ENCODE data around the gene FOXD4L6. TPM values are rescaled to one million over a fixed set of nuclear protein-coding genes. Genes with fewer than 3 reads are reported as not detected.
"Not testable (repeated sequence)": the region's sequence is repeated elsewhere in the genome, so short reads cannot be mapped to it uniquely, and the experiment has no call there.

FOXD4L6 gene
- not detected in 2 replicates for total RNA-seq

- not testable (repeated sequence) for H3K4me3 ChIP-seq (ENCODE audit: low read depth, low read length); DNase-seq (ENCODE audit: low read depth)
Observed at GRCh38 chr9:41128581-41128980, at the start of gene FOXD4L6. Gene FOXD4L6 (minus strand): TSS chr9:41128681. CDS start chr9:41128383, 298 bp downstream.

GRCh38 chr9:41174994-41175393 lies 46.5 kb upstream of the FOXD4L6 start:
- H3K4me3 ChIP-seq (ENCODE audit: low read depth, low read length); DNase-seq (ENCODE audit: low read depth): not testable (repeated sequence)

DNA sequence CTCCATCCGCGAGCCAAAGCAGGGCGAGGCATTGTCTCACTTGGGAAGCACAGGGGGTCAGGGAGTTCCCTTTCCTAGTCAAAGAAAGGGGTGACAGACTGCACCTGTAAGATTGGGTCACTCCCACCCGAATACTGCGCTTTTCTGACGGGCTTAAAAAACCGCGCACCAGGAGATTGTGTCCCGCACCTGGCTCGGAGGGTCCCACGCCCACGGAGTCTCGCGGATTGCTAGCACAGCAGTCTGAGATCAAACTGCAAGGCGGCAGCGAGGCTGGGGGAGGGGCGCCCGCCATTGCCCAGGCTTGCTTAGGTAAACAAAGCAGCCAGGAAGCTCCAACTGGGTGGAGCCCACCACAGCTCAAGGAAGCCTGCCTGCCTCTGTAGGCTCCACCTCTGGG lies 21.6 kb upstream of the FOXD4L6 start:
- DNase-seq (ENCODE audit: low read depth) = not testable (repeated sequence)

GRCh38 chr9:41141878-41142277 lies 13.4 kb upstream of the FOXD4L6 start:
- DNase-seq (ENCODE audit: low read depth); H3K4me3 ChIP-seq (ENCODE audit: low read depth, low read length): not testable (repeated sequence)

More for the DNA sequence above, 21.6 kb upstream of the FOXD4L6 start:
- not testable (repeated sequence) for H3K4me3 ChIP-seq (ENCODE audit: low read depth, low read length)

DNA sequence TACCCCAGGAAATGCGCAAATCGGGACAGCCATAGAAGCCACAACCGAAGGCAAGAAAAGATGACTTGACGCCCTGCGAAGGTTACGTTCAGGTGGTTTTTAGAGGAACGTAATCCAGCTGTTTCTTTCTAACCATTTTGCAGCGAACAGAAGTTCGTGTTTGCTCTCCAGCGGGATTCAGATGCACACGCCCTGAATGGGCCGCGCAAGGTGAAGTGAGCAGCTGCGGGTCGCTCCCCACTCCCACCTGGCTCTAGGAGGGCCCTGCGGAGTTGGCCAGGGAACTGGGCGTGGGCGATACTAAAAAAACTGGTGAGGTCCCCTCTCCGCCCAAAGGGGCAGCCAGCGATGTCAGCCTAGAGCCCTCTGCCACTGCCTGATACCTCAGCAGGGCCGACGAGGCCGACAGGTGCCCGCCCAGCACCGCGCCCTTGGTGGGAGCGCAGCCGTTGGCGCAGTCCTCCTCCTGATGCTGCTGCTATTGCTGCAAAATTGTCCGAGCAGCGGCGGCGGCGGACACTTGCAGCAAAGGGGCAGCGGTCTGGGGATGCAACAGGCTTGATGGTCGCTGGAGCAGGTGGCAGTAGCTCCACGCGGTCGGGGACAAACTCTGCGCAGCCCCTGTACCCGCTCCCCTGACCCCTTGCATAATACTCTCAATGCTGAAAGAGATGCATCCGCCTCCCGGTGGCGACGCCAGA lies 1.6 kb downstream of the FOXD4L6 start:
- not testable (repeated sequence) for DNase-seq (ENCODE audit: low read depth); H3K4me3 ChIP-seq (ENCODE audit: low read depth, low read length)

GRCh38 chr9:41125936-41126335 lies 2.5 kb downstream of the FOXD4L6 start:
- H3K4me3 ChIP-seq (ENCODE audit: low read depth, low read length); DNase-seq (ENCODE audit: low read depth): not testable (repeated sequence)

DNA sequence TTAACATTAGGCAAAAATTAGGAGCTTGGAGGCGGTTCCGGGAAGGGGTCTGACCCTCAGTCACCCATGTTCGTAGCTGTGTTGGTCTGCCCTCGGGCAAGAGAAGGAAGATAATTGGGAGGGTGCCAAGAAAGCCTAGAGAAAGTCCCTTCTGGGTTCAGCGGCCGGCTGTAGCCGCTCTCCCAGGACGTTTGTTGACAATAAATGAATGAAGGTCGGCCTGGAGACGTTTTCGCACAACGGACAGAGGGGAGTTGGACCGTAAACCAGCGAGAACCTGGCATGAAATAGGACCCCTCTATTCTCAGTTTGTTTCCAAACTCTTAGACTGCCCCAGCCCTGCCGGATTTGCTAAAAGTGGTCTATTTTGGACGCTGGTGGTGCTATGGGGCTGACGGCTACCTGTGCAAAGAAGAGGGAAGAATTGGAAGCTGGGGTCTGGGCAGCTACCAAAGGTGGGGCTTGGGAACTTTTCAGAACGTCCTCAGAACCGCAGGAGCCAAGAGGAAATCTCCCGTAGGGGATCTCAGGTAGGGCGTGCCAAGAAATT lies 3.3 kb downstream of the FOXD4L6 start:
- not testable (repeated sequence) for H3K4me3 ChIP-seq (ENCODE audit: low read depth, low read length); DNase-seq (ENCODE audit: low read depth)

DNA sequence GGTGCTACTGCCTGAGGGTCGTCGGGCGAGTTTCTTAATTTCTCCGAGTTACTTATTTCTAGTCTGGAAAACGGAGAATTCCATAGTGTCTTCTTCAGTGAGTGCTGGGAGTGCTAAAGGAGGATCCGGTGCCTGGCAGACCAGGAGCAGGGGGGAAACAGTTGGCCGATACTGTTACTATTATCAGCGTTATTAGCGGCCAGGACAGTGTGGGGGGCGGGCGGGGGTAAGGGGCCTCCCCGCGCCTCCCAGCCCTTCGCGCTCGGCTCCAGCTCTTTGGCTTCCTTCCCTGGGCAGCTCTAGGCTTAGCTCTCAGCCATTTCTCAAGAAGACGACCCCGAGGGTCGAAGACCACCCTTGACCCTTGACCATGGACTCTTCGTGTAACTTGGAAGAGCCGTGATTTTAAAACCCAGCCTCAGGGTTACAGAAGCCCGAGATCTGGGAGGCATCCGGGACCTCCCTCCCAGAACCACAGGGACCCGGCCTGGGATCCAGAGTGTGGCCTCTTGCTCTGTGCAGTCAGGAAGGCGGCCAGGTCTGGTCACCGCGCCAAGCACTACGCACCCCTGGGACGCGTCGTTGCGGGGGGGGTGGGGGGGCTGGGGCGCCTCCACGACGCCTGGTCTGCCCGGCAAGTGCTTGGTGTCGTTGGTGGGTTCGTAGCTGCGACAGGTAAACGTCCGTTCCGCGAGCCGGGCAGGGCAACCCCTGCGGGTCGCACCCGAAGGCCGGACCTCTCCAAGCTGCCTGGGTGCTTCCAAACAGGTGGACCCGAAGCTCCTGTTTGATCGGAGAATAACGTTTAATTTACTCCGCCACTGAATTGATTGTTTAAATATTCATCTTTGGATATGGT lies 4.0 kb downstream of the FOXD4L6 start:
- not testable (repeated sequence) for H3K4me3 ChIP-seq (ENCODE audit: low read depth, low read length); DNase-seq (ENCODE audit: low read depth)

- H3K4me3 ChIP-seq (ENCODE audit: low read depth, low read length); DNase-seq (ENCODE audit: low read depth): not testable (repeated sequence)
Observed at GRCh38 chr9:41123812-41124211, 4.7 kb downstream of the FOXD4L6 start.

DNA sequence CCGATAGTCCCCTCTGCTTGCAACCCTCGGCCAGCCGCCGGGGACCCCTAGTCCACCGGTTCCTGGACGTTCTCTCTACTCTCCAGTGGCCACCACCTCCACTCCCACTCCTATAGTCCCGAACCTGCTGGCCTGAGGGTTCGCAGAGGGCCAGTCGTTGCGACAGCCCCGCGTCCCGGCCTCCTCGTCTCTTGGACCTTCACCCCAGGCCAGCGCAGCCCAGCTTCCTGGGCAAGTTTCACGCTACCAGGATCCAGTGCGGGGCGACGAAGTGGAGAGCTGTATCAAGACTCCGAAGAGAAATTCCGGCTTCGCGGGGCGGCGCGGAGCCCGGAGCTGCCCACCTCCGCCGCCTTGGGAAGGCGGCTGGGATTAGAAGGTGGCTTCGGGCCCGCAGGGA lies 5.1 kb downstream of the FOXD4L6 start:
- DNase-seq (ENCODE audit: low read depth); H3K4me3 ChIP-seq (ENCODE audit: low read depth, low read length): not testable (repeated sequence)

- not testable (repeated sequence) for H3K4me3 ChIP-seq (ENCODE audit: low read depth, low read length); DNase-seq (ENCODE audit: low read depth)
Observed at GRCh38 chr9:41120696-41121095, 7.8 kb downstream of the FOXD4L6 start.

- DNase-seq (ENCODE audit: low read depth); H3K4me3 ChIP-seq (ENCODE audit: low read depth, low read length): not testable (repeated sequence)
Observed at GRCh38 chr9:41119719-41120118, 8.8 kb downstream of the FOXD4L6 start.

- not testable (repeated sequence) for DNase-seq (ENCODE audit: low read depth); H3K4me3 ChIP-seq (ENCODE audit: low read depth, low read length)
Observed at GRCh38 chr9:41119311-41119710, 9.2 kb downstream of the FOXD4L6 start.

- DNase-seq (ENCODE audit: low read depth); H3K4me3 ChIP-seq (ENCODE audit: low read depth, low read length): not testable (repeated sequence)
Observed at GRCh38 chr9:41113348-41113747, 15.1 kb downstream of the FOXD4L6 start.

DNA sequence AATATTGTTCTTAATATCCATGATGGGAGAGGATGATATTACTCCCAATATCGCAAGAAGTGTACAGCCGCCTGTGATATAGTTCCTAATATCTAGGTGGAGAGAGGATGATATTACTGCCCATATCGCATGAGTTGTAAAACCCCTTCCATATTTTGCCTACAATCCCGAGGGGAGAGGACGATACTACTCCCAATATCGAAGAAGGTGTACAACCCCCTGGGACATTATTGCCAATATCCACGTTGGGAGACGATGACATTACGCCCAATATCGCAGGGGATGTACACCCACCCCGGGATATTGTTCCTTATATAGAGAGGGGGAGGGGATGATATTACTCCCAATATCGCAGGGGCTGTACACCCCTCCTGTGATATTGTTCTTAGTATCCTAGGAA lies 17.1 kb downstream of the FOXD4L6 start:
- not testable (repeated sequence) for DNase-seq (ENCODE audit: low read depth); H3K4me3 ChIP-seq (ENCODE audit: low read depth, low read length)

- not testable (repeated sequence) for DNase-seq (ENCODE audit: low read depth); H3K4me3 ChIP-seq (ENCODE audit: low read depth, low read length)
Observed at GRCh38 chr9:41110913-41111312, 17.6 kb downstream of the FOXD4L6 start.

- not testable (repeated sequence) for DNase-seq (ENCODE audit: low read depth)
Observed at GRCh38 chr9:41109253-41109652, 19.2 kb downstream of the FOXD4L6 start.

DNA sequence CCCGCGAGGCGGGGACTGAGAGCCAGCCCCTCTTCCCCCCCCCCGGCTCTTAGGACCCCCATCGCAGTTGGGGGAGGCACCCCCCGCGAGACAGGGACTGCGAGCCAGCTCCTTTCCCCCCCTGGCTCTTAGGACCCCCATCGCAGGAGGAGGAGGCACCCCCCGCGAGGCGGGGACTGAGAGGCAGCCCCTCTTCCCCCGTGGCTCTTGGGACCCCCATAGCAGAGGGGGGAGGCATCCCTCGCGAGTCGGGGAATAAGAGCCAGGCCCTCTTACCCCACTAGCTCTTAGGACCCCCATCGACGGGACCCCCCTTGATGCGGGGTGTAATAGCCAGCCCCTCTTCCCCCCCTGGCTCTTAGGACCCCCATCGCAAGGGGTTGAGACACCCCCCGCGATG lies 19.7 kb downstream of the FOXD4L6 start:
- not testable (repeated sequence) for DNase-seq (ENCODE audit: low read depth); H3K4me3 ChIP-seq (ENCODE audit: low read depth, low read length)

More at GRCh38 chr9:41109253-41109652, 19.2 kb downstream of the FOXD4L6 start:
- not testable (repeated sequence) for H3K4me3 ChIP-seq (ENCODE audit: low read depth, low read length)

DNA sequence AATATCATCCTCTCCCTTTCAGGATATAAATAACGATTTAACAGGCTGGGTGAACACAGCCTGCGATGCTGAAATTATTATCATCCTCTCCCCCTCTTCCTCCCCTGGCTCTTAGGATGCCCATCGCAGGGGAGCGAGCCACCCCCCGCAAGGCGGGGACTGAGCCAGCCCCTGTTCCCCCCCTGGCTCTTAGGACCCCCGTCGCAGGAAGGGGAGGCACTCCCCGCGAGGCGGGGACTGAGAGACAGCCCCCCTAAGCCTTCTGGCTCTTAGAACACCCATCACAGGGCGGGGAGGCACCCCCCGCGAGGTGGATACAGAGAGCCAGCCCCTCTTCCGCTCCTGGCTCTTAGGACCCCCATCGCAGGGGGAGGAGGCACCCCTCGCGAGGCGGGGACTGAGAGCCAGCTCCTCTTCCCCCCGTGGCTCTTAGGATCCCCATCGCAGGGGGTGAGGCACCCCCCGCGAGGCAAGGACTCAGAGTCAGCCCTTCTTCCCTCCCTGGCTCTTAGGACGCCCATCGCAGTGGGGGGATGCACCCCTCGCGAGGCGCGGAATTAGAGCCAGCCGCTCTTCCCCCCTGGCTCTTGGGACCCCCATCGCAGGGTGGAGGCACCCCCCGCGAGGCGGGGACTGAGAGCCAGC lies 21.9 kb downstream of the FOXD4L6 start:
- not testable (repeated sequence) for DNase-seq (ENCODE audit: low read depth)

More for the DNA sequence above, 21.9 kb downstream of the FOXD4L6 start:
- H3K4me3 ChIP-seq (ENCODE audit: low read depth, low read length) = not testable (repeated sequence)
